ENCODE results near the gene PRELID3B. TPM values are rescaled to one million over a fixed set of nuclear protein-coding genes. Genes with fewer than 3 reads are reported as not detected.

PRELID3B gene
- total RNA-seq, 1 experiment from 2014 or later, result 181 TPM

DNA sequence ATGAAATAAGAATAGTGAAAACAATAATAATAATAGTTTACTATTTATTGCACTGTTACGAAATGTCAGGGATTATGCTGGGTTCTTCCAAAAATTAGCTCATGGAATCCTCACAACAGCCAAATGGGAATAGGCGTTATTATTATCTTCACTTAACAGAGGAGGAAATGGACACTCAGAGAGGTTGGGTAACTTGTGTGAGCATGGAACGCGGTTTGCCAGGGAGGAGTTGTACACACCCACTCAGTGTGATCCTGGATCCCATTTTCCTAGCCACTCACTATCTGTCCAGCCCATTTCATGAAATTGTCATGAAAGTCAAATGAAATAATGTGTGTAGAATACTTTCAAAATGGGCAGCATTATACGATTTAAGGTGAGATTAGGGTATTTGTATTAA lies 56.9 kb downstream of the PRELID3B start:
- no peak overlapping the region for H3K9ac ChIP-seq (ENCODE audit: low read length)
- H3F3A ChIP-seq (ENCODE audit: low read length, unreplicated experiment), result no peaks in the 10 kb centered on the region
- no TSS peak for BruUV-seq (replicated peaks)
- CTCF ChIA-PET, result no interaction called here
- peaks cover 7% of the 10 kb centered on the region; the same call in 1 of the 2 replicates for H3K4me1 ChIP-seq (ENCODE audit: insufficient read depth, low read length)
- no peak overlapping the region for H3K4me2 ChIP-seq (ENCODE audit: low read length)
- H3K27ac ChIP-seq (ENCODE audit: low read length), result no peak overlapping the region
- H3K36me3 ChIP-seq (ENCODE audit: low read depth, low read length), result peaks cover 52% of the 10 kb centered on the region
- intact Hi-C loops (cut with micrococcal nuclease), result no loop called here
- peaks cover 24% of the 10 kb centered on the region for H4K20me1 ChIP-seq (ENCODE audit: low read length)
- no peaks in the 10 kb centered on the region for H3K9me3 ChIP-seq (ENCODE audit: low read length)
- no peak overlapping the region for H3K4me3 ChIP-seq (ENCODE audit: low read length)
- H3K27me3 ChIP-seq (ENCODE audit: low read length), result no peaks in the 10 kb centered on the region
- POLR2A ChIA-PET (ENCODE audit: unreplicated experiment), result no interaction called here
- ATAC-seq (no peak), DNase-seq (no peak)
- no peak overlapping the region for H2AFZ ChIP-seq (ENCODE audit: low read length)
- H3K79me2 ChIP-seq (ENCODE audit: low read length), result peaks cover 63% of the 10 kb centered on the region
- H3K9me2 ChIP-seq (replicated peaks; ENCODE audit: low read length), result no peaks in the 10 kb centered on the region
- TF ChIP-seq CTCF (conservative IDR thresholded peaks at IDR 0.05; ENCODE audit: low read depth, low read length), result no peak
- no peak for TF ChIP-seq EZH2phosphoT487 (IDR thresholded peaks at IDR 0.05; ENCODE audit: borderline replicate concordance, low read length)
- TF ChIP-seq EZH2 (IDR thresholded peaks at IDR 0.05; ENCODE audit: low read length, unreplicated experiment), result no peak

DNA sequence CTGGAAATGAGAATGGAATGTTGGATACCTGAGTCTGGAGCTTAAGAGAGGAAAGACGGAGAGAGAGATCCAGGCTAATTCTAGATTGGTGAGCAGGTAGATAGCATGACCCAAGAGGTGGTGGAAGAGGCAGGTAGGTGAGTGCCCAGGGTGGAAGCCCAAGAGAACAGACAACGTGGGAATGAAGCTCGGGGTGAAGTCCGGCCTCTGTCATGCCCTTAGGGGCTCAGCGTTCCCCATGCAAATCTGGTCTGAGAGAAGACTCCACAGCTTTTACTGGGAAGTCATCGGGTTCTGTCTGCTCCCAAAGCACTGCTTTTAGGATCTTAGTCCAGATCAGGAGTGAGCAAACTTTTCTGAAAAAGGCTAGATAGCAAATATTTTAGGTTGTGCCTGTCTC lies 57.9 kb downstream of the PRELID3B start:
- ATAC-seq (no peak), DNase-seq (no peak)
- Histone ChIP-seq H3K9ac (ENCODE audit: low read length) (no peak overlapping the region), H3K4me3 (ENCODE audit: low read length) (no peak overlapping the region), H3K4me2 (ENCODE audit: low read length) (no peak overlapping the region), H2AFZ (ENCODE audit: low read length) (no peak overlapping the region), H3K36me3 (ENCODE audit: low read depth, low read length) (peaks cover 44% of the 10 kb centered on the region), H3K27me3 (ENCODE audit: low read length) (no peaks in the 10 kb centered on the region), H3K9me3 (ENCODE audit: low read length) (no peaks in the 10 kb centered on the region), H3K27ac (ENCODE audit: low read length) (no peak overlapping the region), H3K79me2 (ENCODE audit: low read length) (peaks cover 63% of the 10 kb centered on the region), H3F3A (ENCODE audit: low read length, unreplicated experiment) (no peaks in the 10 kb centered on the region), H3K9me2 (replicated peaks; ENCODE audit: low read length) (no peaks in the 10 kb centered on the region), H4K20me1 (ENCODE audit: low read length) (peaks cover 24% of the 10 kb centered on the region), H3K4me1 (ENCODE audit: insufficient read depth, low read length) (peaks cover 7% of the 10 kb centered on the region; the same call in 1 of the 2 replicates)
- intact Hi-C loops (cut with micrococcal nuclease), result loop anchor here (5.0 kb wide), 2 partner anchors 43 to 92 kb away; no protein-coding TSS in a partner anchor
- TF ChIP-seq EZH2phosphoT487 (IDR thresholded peaks at IDR 0.05; ENCODE audit: borderline replicate concordance, low read length), result no peak
- TF ChIP-seq CTCF (conservative IDR thresholded peaks at IDR 0.05; ENCODE audit: low read depth, low read length), result no peak
- TF ChIP-seq EZH2 (IDR thresholded peaks at IDR 0.05; ENCODE audit: low read length, unreplicated experiment), result no peak
- POLR2A ChIA-PET (ENCODE audit: unreplicated experiment), result no interaction called here
- no TSS peak for BruUV-seq (replicated peaks)
- CTCF ChIA-PET, result no interaction called here

Other genes with a start within 250 kb of the PRELID3B start
- gene GNAS-AS1, start 191.9 kb downstream of the PRELID3B start, total RNA-seq (2014; rRNA removed), result 0.11 TPM in 1 of 2 replicates, not detected in the other
- gene GNAS, start 190.1 kb downstream of the PRELID3B start, total RNA-seq (2014; rRNA removed), result 694 and 822 TPM in 2 replicates
- 131 and 144 TPM in 2 replicates for gene NELFCD, start 61.5 kb downstream of the PRELID3B start, total RNA-seq (2014; rRNA removed)
- gene CTSZ, start 35.5 kb downstream of the PRELID3B start, total RNA-seq (2014; rRNA removed), result 191 and 225 TPM in 2 replicates
- not detected in 2 replicates for gene TUBB1, start 23.4 kb downstream of the PRELID3B start, total RNA-seq (2014; rRNA removed)
- 47.1 and 58.5 TPM in 2 replicates for gene ATP5F1E, start 10.5 kb downstream of the PRELID3B start, total RNA-seq (2014; rRNA removed)
- gene ZNF831, start 121.0 kb upstream of the PRELID3B start, total RNA-seq (2014; rRNA removed), result not detected in 2 replicates